GM23248 (cell line): ENCODE measurements around the gene AKR7A2. TPM values are rescaled to one million over a fixed set of nuclear protein-coding genes. Genes with fewer than 3 reads are reported as not detected.
A peak's percentile ranks its signal among the peaks of the same experiment; 100 is the strongest.
"Not testable (repeated sequence)": the region's sequence is repeated elsewhere in the genome, so short reads cannot be mapped to it uniquely, and the experiment has no call there.

Source experiments
- DNase-seq: peaks from one replicate; pipeline ENCODE4 v3.0.0-alpha.2; 2015
- H2AFZ ChIP-seq: fragments of 200-600 bp; sonication (generic); 2 replicates; pipeline ENCODE4 v1.6.1; 2016; ENCODE audit warnings: antibody characterized with exemption
- H3F3A ChIP-seq: fragments of 200-600 bp; sonication (generic); 2 replicates; pipeline ENCODE4 v1.6.1; 2016; ENCODE audit warnings: mild to moderate bottlenecking, antibody characterized with exemption, mixed run types; ENCODE audit not compliant: insufficient read depth
- H3K27ac ChIP-seq: fragments of 200-600 bp; sonication (generic); 2 replicates; pipeline ENCODE4 v1.5.1; 2016; ENCODE audit warnings: mild to moderate bottlenecking
- H3K27me3 ChIP-seq: fragments of 200-600 bp; sonication (generic); replicated peaks from 2 replicates; pipeline ENCODE4 v1.6.1; 2016; ENCODE audit warnings: mild to moderate bottlenecking; ENCODE audit not compliant: insufficient read depth
- H3K36me3 ChIP-seq: fragments of 200-600 bp; sonication (generic); 2 replicates; pipeline ENCODE4 v1.6.1; 2016; ENCODE audit warnings: low read depth, mild to moderate bottlenecking
- H3K4me1 ChIP-seq: fragments of 200-600 bp; sonication (generic); 2 replicates; pipeline ENCODE4 v1.6.1; 2016; ENCODE audit warnings: mild to moderate bottlenecking; ENCODE audit not compliant: insufficient read depth
- H3K4me2 ChIP-seq: fragments of 200-600 bp; sonication (generic); one replicate; pipeline ENCODE4 v1.6.1; 2016; ENCODE audit warnings: mild to moderate bottlenecking; ENCODE audit not compliant: unreplicated experiment
- H3K4me3 ChIP-seq: fragments of 200-600 bp; sonication (generic); 2 replicates; pipeline ENCODE4 v1.5.1; 2016; ENCODE audit warnings: mild to moderate bottlenecking
- H3K79me2 ChIP-seq: fragments of 200-600 bp; sonication (generic); 2 replicates; pipeline ENCODE4 v1.6.1; 2016; ENCODE audit warnings: mild to moderate bottlenecking; ENCODE audit not compliant: insufficient read depth
- H3K9ac ChIP-seq: fragments of 200-600 bp; sonication (generic); 2 replicates; pipeline ENCODE4 v1.6.1; 2016; ENCODE audit warnings: mild to moderate bottlenecking
- H3K9me2 ChIP-seq: fragments of 200-600 bp; sonication (generic); 2 replicates; pipeline ENCODE4 v1.6.1; 2016; ENCODE audit warnings: mixed run types, mild to moderate bottlenecking, moderate library complexity; ENCODE audit not compliant: insufficient read depth
- H3K9me3 ChIP-seq: fragments of 200-600 bp; sonication (generic); one replicate; pipeline ENCODE4 v1.6.1; 2017; ENCODE audit warnings: low read depth
- H4K20me1 ChIP-seq: fragments of 200-600 bp; sonication (generic); 2 replicates; pipeline ENCODE4 v1.6.0; 2016; ENCODE audit not compliant: insufficient read depth
- EZH2 ChIP-seq: fragments of 200-600 bp; sonication (generic); IDR thresholded peaks from 2 replicates; pipeline ENCODE4 v1.6.1; 2018; ENCODE audit warnings: antibody characterized with exemption, mild to moderate bottlenecking; ENCODE audit not compliant: insufficient read depth, poor library complexity, severe bottlenecking
- EZH2phosphoT487 ChIP-seq: fragments of 200-600 bp; sonication (generic); IDR thresholded peaks from 2 replicates; pipeline ENCODE4 v1.6.1; 2018; ENCODE audit warnings: antibody characterized with exemption, moderate library complexity, mild to moderate bottlenecking, low read depth; ENCODE audit not compliant: insufficient read depth
- WGBS, 2 experiments: methylation state at CpG; one replicate each; pipeline ENCODE4 v1.1.6; 2015 to 2017; ENCODE audit warnings: low lambda C conversion rate in 2 of 2, low coverage in 1 of 2; ENCODE audit errors: missing lambda C conversion rate in 2 of 2; 5-methylcytosine and 5-hydroxymethylcytosine counted together
- in situ Hi-C: fragments of 300-500 bp; cut with MboI; formaldehyde crosslinking; loops from 2 replicates; pipeline ENCODE4 v1.15.0; 2020
- polyA plus RNA-seq: library from polyadenylated mRNA; unstranded; fragments of >200 nt; fragmentation: Nextera tagmentation; extraction: Ambion mirVana; gene quantifications from 2 replicates; pipeline ENCODE4 v1.2.1, GENCODE V29; 2016
- total RNA-seq: library from RNA; depleted of rRNA; stranded (reverse); fragments of >200 nt; shearing (Covaris generic); gene quantifications from 2 replicates; pipeline ENCODE4 v1.2.3, GENCODE V29; 2014

The AKR7A2 gene
- total and polyA plus RNA-seq, 2 experiments from 2014 or later: 93.1 to 97.1 TPM

DNA sequence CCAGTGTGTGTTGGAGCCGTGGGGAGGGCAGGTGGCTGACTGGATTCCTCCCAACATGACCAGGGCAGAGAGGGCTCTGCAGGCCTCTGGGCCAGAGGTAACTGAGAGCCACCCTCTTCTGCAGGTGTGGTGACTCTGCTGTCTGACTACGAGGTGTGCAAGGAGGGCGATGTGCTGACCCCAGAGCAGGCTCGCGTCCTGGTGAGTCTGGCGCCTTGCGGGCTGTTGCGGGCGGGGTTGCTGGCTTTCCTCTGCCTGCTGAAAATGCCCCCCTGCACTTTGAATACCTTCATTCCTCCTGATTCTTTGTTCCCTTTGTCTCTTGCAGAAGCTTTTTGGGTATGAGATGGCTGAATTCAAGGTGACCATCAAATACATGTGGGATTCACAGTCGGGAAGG is 53.6 kb downstream of the AKR7A2 start:
- Histone ChIP-seq H3F3A (peaks cover 29% of the 10 kb centered on the region), H3K9me3 (no peaks in the 10 kb centered on the region), H4K20me1 (no peaks in the 10 kb centered on the region), H2AFZ (no peak overlapping the region), H3K79me2 (peaks cover 33% of the 10 kb centered on the region), H3K9me2 (no peaks in the 10 kb centered on the region), H3K36me3 (peaks cover 20% of the 10 kb centered on the region; the same call in 1 of the 2 replicates), H3K27me3 (no peaks in the 10 kb centered on the region), H3K4me1 (peaks cover 29% of the 10 kb centered on the region), H3K27ac (peak overlapping the region; percentile 74; the same call in 1 of the 2 replicates), H3K9ac (no peak overlapping the region), H3K4me2 (no peak overlapping the region), H3K4me3 (no peak overlapping the region)
- DNase-seq: no peak
- TF ChIP-seq EZH2phosphoT487 (no peak), EZH2 (no peak)
- in situ Hi-C loops: no loop called here
- 93 to 95% methylated on average over 10 of the region's 10 CpGs for WGBS, 2 experiments

DNA sequence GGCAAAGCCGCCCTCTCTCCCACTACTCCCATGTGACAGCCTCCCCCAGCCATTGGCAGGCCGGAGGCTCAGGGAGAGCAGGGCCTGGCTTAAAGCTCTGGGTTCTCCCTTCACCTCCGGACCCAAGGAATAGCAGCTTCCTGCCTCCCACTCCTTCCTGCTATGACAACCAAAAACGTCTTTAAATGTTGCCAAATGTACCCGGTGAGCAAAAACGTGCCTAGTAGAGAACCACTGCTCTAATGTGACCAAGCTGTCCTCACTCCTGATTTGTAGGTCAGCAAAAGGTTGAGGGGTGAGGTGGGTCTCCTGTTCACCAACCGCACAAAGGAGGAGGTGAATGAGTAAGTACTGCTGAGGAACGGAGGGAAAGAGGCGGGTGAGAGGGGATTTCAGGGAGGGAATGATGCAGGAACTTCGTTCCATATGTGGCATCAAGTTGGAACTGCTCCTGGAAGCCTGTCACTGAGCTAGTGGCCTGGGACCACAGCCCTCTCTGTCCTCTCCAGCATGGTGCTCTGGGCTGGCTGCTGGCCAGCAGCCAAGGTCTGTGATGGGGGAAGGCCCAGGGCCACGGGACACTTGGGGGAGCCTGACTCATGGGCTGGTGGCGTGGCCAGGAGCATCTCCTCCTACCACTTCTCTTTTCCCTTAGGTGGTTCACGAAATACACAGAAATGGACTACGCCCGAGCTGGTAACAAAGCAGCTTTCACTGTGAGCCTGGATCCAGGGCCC is 54.6 kb downstream of the AKR7A2 start:
- no peaks in the 10 kb centered on the region for H3K9me2 ChIP-seq
- H3K4me3 ChIP-seq: no peak overlapping the region
- peaks cover 38% of the 10 kb centered on the region for H3K4me1 ChIP-seq
- peaks cover 43% of the 10 kb centered on the region for H3K79me2 ChIP-seq
- 52% methylated on average over 15 of the region's 15 CpGs for WGBS, 2 experiments
- H4K20me1 ChIP-seq: no peaks in the 10 kb centered on the region; the same call in 1 of the 2 replicates
- no peaks in the 10 kb centered on the region for H3K27me3 ChIP-seq
- in situ Hi-C loops: no loop called here
- peak overlapping the region; percentile 23 for H3K4me2 ChIP-seq
- DNase-seq: peak; percentile 65
- peak overlapping the region; percentile 56 for H3K9ac ChIP-seq
- H3K36me3 ChIP-seq: peaks cover 20% of the 10 kb centered on the region; the same call in 1 of the 2 replicates
- no peak for TF ChIP-seq EZH2
- TF ChIP-seq EZH2phosphoT487: no peak
- peak overlapping the region; percentile 74 for H3K27ac ChIP-seq
- peaks cover 29% of the 10 kb centered on the region for H3F3A ChIP-seq
- no peaks in the 10 kb centered on the region for H3K9me3 ChIP-seq
- no peak overlapping the region for H2AFZ ChIP-seq

DNA sequence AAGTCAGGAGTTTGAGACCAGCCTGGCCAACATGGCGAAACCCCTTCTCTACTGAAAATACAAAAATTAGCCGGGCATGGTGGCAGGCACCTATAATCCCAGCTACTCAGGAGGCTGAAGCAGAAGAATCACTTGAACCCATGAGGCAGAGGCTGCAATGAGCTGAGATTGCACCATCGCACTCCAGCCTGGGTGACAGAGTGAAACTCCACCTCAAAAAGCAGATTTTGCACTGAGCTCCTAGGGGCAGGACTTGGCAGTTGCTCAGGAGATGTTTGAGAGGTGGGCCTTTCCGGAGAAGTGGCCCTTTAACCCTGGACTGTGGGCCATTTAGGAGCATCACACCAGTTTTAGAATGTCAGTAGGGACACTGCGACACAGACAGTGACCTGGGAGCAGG is 55.6 kb downstream of the AKR7A2 start:
- H3K9me3 ChIP-seq, H2AFZ ChIP-seq, H3K4me3 ChIP-seq, H3K27me3 ChIP-seq, H3K4me2 ChIP-seq, in situ Hi-C loops, H4K20me1 ChIP-seq, DNase-seq, H3K9me2 ChIP-seq, H3K27ac ChIP-seq: not testable (repeated sequence)
- H3K4me1 ChIP-seq: peaks cover 36% of the 10 kb centered on the region
- WGBS, 2 experiments: 99 to 100% methylated on average over 5 of the region's 5 CpGs
- H3K9ac ChIP-seq: peak overlapping the region; percentile 56; the same call in 1 of the 2 replicates
- peaks cover 51% of the 10 kb centered on the region for H3K79me2 ChIP-seq
- peaks cover 22% of the 10 kb centered on the region for H3F3A ChIP-seq
- H3K36me3 ChIP-seq: peaks cover 20% of the 10 kb centered on the region; the same call in 1 of the 2 replicates

DNA sequence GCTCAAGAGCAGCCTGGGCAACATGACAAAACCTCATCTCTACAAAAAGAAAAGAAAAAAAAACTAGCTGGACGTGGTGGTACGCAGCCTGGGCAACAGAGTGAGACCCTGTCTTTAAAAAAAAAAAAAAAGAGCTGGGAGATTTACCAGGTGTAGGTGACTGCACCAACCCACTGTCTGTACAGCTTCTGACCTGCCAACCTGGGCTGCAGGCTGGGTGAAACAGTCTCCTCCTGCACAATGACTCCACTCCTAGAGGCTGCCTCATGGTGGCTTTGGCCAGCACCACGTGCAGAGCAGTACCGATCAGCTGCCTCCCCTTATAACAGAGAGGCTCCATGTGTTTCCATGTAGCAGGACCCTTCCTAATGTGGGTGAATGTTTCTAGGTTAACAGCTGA is 56.7 kb downstream of the AKR7A2 start:
- no peak for TF ChIP-seq EZH2
- TF ChIP-seq EZH2phosphoT487: no peak
- Histone ChIP-seq H3K9ac (no peak overlapping the region), H3K4me2 (no peak overlapping the region), H2AFZ (no peak overlapping the region), H4K20me1 (no peaks in the 10 kb centered on the region; the same call in none of the 2 replicates), H3K4me1 (peaks cover 33% of the 10 kb centered on the region), H3K36me3 (peaks cover 20% of the 10 kb centered on the region; the same call in 1 of the 2 replicates), H3K27me3 (no peaks in the 10 kb centered on the region), H3K9me2 (no peaks in the 10 kb centered on the region), H3K27ac (no peak overlapping the region), H3K79me2 (peaks cover 61% of the 10 kb centered on the region), H3K4me3 (no peak overlapping the region), H3F3A (peaks cover 17% of the 10 kb centered on the region), H3K9me3 (no peaks in the 10 kb centered on the region)
- no peak for DNase-seq
- in situ Hi-C loops: no loop called here
- 84 to 91% methylated on average over 4 of the region's 4 CpGs for WGBS, 2 experiments
